Lung (tissue), 12 donors: Measurements from ENCODE around the gene SNX5. TPM values are rescaled to one million over a fixed set of nuclear protein-coding genes. Genes with fewer than 3 reads are reported as not detected.

Source experiments
- ATAC-seq: fragments of 200-7000 bp; cut with Tn5 transposase; one replicate; pipeline ENCODE4 v1.9.1; 2020; ENCODE audit warnings: moderate number of reproducible peaks; ENCODE audit not compliant: insufficient read depth, low FRiP score
- DNase-seq, 3 donors: peaks; one replicate each; pipeline ENCODE4 v3.0.0-alpha.2; 2013 to 2017
- H3K27ac ChIP-seq, 2 donors: one replicate each; pipeline ENCODE4 v1.5.1; 2013; ENCODE audit warnings: mild to moderate bottlenecking in 2 of 2, moderate library complexity in 2 of 2, control low read depth in 1 of 2, inconsistent platforms in 1 of 2, low read depth in 1 of 2, low read length in 1 of 2
- H3K27me3 ChIP-seq, 3 donors: one replicate each; pipeline ENCODE4 v1.5.1; 2013; ENCODE audit warnings: low read length in 2 of 3; ENCODE audit not compliant: control insufficient read depth in 3 of 3, insufficient read depth in 3 of 3
- H3K36me3 ChIP-seq, 4 donors: one replicate each; pipeline ENCODE4 v1.5.1; 2013; ENCODE audit warnings: low read length in 4 of 4, mild to moderate bottlenecking in 1 of 4, moderate library complexity in 1 of 4; ENCODE audit not compliant: control insufficient read depth in 4 of 4, insufficient read depth in 4 of 4
- H3K4me1 ChIP-seq, 5 donors: one replicate each; pipeline ENCODE4 v1.5.1; 2013; ENCODE audit warnings: low read length in 5 of 5, mild to moderate bottlenecking in 2 of 5, moderate library complexity in 1 of 5; ENCODE audit not compliant: control insufficient read depth in 5 of 5, insufficient read depth in 5 of 5
- H3K4me3 ChIP-seq: one replicate; pipeline ENCODE4 v1.5.1; 2013; ENCODE audit warnings: mild to moderate bottlenecking, control low read depth, moderate library complexity
- H3K9ac ChIP-seq, 2 donors: one replicate each; pipeline ENCODE4 v1.5.1; 2013; ENCODE audit warnings: low read length in 2 of 2, control low read depth in 1 of 2; ENCODE audit not compliant: insufficient read depth in 1 of 2
- H3K9me3 ChIP-seq, 4 donors: one replicate each; pipeline ENCODE4 v1.5.1; 2013; ENCODE audit warnings: low read length in 3 of 4, mild to moderate bottlenecking in 1 of 4, moderate library complexity in 1 of 4; ENCODE audit not compliant: control insufficient read depth in 4 of 4, insufficient read depth in 3 of 4
- CTCF ChIP-seq: IDR thresholded peaks from 2 replicates; pipeline ENCODE4 v1.5.1; 2012; ENCODE audit warnings: mild to moderate bottlenecking; ENCODE audit errors: control extremely low read depth, extremely low read depth
- WGBS, 2 donors: extraction: QIAGEN DNeasy Blood & Tissue Kit; methylation state at CpG; one replicate each; pipeline ENCODE4 v1.1.7; 2013; 5-methylcytosine and 5-hydroxymethylcytosine counted together
- polyA plus RNA-seq, 2 donors: library from polyadenylated mRNA; stranded (reverse); fragments of 200-250 nt; gene quantifications; one replicate each; pipeline ENCODE4 v1.2.1, GENCODE V29; 2013
- total RNA-seq, 2 donors: library from RNA; depleted of rRNA in 1 of 2; stranded (reverse); fragments of >200 nt in 1 of 2; gene quantifications; one replicate each; pipeline ENCODE4 v1.2.1, GENCODE V29; 2014 to 2021
- donor health status: control.
- donor health status: control.
- donor health status: Bipolar disorder and iron deficiency.
- donor health status: healthy.
- donor health status: DM: yes; HTN: yes; CAD: no.

The SNX5 gene
- total and polyA plus RNA-seq, 4 donors: 66.6 to 194 (median 86.7) TPM

- WGBS, 2 donors: 96% methylated on average over 7 of the region's 7 CpGs
- Histone ChIP-seq H3K9me3 (no peaks in the 10 kb centered on the region), H3K27ac (no peak overlapping the region), H3K27me3 (no peaks in the 10 kb centered on the region), H3K4me3 (no peak overlapping the region), H3K9ac (no peak overlapping the region), H3K4me1 (peaks cover 0 to 8% (median 0%) of the 10 kb centered on the region in 5 donors), H3K36me3 (no peaks in the 10 kb centered on the region)
- no peak for DNase-seq
- ATAC-seq: no peak
- TF ChIP-seq CTCF: no peak
Measured at GRCh38 chr20:17905544-17905943, 63.0 kb downstream of the SNX5 start.

- no peak for TF ChIP-seq CTCF
- ATAC-seq: no peak
- no peak overlapping the region for H3K27ac ChIP-seq
Measured at GRCh38 chr20:17904027-17904426, 64.6 kb downstream of the SNX5 start.

GRCh38 chr20:17902531-17903083 is 66.0 kb downstream of the SNX5 start:
- ATAC-seq (no peak), DNase-seq (no peak)
- no peaks in the 10 kb centered on the region for H3K4me1 ChIP-seq
- H3K27me3 ChIP-seq: no peaks in the 10 kb centered on the region
- H3K9me3 ChIP-seq: no peaks in the 10 kb centered on the region
- H3K4me3 ChIP-seq: no peak overlapping the region
- H3K9ac ChIP-seq: no peak overlapping the region
- no peak for TF ChIP-seq CTCF
- 88 to 90% methylated on average over 4 of the region's 4 CpGs for WGBS, 2 donors
- no peak overlapping the region for H3K27ac ChIP-seq
- H3K36me3 ChIP-seq: no peaks in the 10 kb centered on the region

More at GRCh38 chr20:17904027-17904426, 64.6 kb downstream of the SNX5 start:
- Histone ChIP-seq H3K4me3 (no peak overlapping the region), H3K9ac (no peak overlapping the region), H3K4me1 (no peaks in the 10 kb centered on the region), H3K9me3 (no peaks in the 10 kb centered on the region), H3K27me3 (no peaks in the 10 kb centered on the region), H3K36me3 (no peaks in the 10 kb centered on the region)
- DNase-seq: no peak
- 67 to 76% methylated on average over 3 of the region's 3 CpGs for WGBS, 2 donors

- no peaks in the 10 kb centered on the region for H3K27me3 ChIP-seq
- DNase-seq (no peak), ATAC-seq (no peak)
- H3K9me3 ChIP-seq: no peaks in the 10 kb centered on the region
- 79 to 87% methylated on average over 4 of the region's 4 CpGs for WGBS, 2 donors
- H3K36me3 ChIP-seq: no peaks in the 10 kb centered on the region
- no peak overlapping the region for H3K4me3 ChIP-seq
- H3K4me1 ChIP-seq: no peaks in the 10 kb centered on the region
- no peak overlapping the region for H3K27ac ChIP-seq
- no peak for TF ChIP-seq CTCF
- no peak overlapping the region for H3K9ac ChIP-seq
Measured at GRCh38 chr20:17901971-17902370, 66.6 kb downstream of the SNX5 start.
